DMS53 treated with DMSO at 0.1 percent for 48 hours (cell line): ENCODE data around the gene ATP11A.

Experiments used
- DNase-seq: peaks from one replicate; lab custom pipeline; 2025; ENCODE audit not compliant: unreplicated experiment; lab: John Stamatoyannopoulos, UW

Gene ATP11A

DNA sequence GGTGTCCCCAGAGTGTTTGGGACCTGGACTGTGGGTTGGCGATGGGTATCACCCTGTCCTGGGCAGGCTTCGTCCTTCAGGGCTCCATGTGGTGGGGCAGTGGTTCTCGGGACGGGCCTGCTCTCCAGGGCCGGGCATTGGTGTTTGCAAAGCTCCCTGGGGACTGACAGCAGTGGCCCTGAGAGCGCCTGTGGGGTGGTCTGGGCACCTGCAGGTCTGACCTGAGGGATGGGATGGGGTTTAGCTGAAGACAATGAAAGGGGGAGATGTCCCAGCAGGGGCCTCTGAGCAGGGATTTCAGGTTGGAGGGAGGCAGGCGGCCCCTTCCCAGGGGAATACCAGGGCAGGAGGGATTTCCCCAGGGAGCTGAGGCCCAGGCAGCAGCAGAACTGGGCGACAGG, 210.9 kb downstream of the ATP11A start:
- no peak for DNase-seq

DNA sequence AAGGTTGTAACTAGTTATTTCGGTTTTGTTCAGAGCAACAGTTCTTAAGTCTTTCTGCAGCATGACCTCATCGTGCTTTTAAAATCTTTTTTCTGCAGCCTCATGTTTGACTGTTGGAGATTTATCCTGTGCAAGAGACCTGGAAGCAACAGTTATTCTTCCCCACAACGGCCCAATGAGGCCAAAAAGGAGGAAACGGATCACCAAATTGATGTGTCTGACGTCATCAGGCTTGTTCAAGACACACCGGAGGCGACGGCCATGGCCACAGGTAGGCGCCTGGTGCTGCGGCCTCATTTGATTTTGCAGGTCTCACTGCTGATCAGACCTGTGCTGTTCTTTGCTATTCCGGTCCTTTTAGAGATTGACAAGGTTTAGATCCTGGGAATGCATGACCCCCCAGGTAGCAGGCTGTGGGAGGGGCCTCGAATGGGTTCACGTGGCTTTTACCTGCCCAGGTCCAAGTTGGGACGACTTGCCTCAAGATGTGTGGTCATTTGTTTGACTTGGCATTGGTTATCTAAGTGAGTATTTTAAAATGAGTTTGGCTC, 212.3 kb downstream of the ATP11A start:
- DNase-seq: no peak

GRCh38 chr13:112902669-112903068, 212.8 kb downstream of the ATP11A start:
- DNase-seq: no peak

GRCh38 chr13:112903071-112903577, 213.3 kb downstream of the ATP11A start:
- no peak for DNase-seq

DNA sequence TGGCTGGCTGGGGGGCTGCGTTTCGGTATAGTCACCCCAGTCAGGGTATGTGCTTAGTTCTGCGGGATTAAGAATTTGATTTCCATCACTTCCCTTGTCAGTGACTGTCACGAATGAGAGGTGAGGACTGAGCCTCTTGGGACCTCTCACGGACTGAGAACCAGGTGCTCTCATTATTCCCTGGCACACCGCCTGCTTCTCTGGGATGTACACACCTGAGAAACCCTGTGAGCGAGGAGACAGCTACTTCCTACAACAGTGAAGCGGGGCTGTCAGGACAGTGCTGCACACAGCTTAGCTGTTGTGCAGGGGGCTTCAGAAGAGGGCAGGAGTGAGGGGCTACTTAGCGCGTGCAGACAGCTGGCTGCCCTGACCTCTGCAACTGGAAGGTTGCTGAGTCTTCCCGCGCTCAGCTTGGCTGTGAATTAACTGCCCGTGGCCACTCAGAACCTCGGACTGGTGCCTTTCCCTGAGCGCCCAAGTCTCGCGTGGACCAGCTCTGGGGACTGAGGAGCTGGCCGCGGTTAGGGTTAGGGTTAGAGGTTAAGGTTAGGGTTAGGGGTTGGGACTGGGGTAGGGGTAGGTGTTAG, 213.9 kb downstream of the ATP11A start:
- DNase-seq: no peak

DNA sequence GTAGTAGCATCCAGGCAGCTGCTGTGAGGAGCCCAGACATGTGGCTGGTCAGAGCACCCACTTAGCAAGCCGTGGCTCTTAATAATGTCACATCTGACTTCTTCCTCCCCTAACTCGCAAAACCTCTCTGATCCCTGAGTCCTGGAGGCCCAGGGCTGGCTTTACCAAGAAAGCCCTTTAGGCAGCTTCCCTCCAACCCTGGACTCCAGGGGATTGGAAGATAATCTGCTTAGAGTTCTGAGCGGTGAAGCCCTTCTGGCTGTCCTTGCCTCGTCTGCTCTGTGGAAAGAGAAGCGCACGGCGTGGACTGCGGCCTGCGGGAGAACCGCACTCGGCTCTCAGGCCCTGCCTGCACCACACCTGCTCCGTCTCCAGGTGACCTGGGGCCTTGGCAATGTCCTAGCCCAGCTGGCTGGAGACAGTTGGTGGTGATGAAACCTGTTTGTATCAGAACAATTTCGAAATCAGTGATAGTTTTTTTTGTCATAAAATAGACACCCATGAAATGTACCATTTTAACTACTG, 214.7 kb downstream of the ATP11A start:
- DNase-seq: no peak

GRCh38 chr13:112905086-112905485, 215.2 kb downstream of the ATP11A start:
- no peak for DNase-seq

DNA sequence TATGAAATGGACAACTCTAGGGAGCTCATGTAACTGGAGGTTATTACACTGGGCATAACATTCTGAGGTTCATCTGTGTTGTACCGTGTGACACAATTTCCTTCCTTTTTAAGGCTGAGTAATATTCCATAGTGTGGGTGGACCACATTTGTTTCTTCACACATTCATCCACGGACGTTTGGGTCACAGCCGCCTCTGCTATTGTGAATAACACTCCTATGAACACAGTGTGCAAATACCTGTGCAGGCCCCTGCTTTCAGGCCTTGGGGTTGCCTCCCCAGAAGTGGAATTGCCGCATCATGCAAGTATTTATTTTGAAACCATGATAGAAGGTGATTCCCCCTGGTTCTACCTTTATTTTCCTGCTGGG, 215.8 kb downstream of the ATP11A start:
- DNase-seq: no peak

- peak; percentile 63 for DNase-seq
Observed at GRCh38 chr13:112905990-112906641, 216.3 kb downstream of the ATP11A start.

- no peak for DNase-seq
Observed at GRCh38 chr13:112907286-112907685, 217.4 kb downstream of the ATP11A start.

- DNase-seq: no peak
Observed at GRCh38 chr13:112907871-112908331, 218.1 kb downstream of the ATP11A start.

DNA sequence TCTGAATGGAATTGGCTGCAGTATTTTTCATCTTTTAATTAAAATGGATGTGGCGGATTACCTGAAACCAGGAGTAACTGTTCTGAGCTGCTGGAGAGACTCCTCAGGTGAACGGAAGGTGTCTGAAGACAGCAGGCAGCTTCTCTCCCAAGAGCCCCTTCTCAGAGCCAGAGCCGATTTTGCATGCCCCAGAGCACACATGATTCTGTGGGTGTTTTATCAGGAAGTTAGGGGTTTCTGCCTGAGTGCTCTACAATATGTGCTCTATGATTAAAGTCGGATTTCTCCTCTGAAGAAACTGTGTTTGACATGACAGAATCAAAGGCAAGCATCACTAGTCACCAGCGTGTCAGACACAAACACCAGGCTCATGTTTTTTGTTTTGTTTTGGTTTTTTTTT, 218.5 kb downstream of the ATP11A start:
- no peak for DNase-seq

DNA sequence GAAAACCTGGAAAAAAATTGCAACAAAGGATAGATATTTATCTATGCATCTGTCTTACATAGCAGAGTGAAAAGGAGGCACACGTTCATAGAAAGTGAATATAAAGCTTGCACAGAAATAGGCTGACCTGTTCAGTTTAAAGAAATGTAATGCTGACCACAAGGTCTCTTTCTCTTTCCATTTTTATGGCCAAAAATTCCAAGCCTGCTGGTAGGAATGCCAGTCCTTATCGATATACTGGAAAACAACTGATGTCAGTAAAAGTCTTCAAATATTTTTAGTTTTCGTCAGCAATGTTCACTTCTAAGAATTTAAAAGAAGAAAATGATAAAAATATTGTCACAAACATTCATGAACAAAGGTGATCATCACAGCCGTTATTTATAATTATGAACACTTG, 220.2 kb downstream of the ATP11A start:
- no peak for DNase-seq

GRCh38 chr13:112910616-112911280, 220.9 kb downstream of the ATP11A start:
- no peak for DNase-seq

GRCh38 chr13:112911285-112911701, 221.5 kb downstream of the ATP11A start:
- no peak for DNase-seq

DNA sequence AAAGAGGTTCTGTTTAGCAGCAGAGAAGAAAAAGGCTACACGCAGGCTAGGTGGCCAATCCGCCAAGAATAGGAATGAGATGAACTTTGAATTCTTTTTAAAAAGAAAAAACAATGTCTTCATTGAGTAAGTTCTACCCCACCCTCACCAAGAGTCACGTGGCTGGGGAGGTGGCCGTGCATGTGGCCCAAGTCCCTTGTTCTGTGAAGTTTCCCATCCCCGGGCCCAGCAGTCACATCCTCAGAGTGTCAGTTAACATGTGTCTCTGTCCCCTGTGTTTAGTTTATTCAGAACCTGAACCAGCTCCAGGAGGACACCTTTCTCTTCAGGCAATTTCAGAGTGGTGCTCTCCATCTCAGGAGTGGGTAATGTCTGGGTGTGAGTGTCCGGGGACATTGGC, 222.0 kb downstream of the ATP11A start:
- no peak for DNase-seq

GRCh38 chr13:112912726-112913440, 223.0 kb downstream of the ATP11A start:
- no peak for DNase-seq

DNA sequence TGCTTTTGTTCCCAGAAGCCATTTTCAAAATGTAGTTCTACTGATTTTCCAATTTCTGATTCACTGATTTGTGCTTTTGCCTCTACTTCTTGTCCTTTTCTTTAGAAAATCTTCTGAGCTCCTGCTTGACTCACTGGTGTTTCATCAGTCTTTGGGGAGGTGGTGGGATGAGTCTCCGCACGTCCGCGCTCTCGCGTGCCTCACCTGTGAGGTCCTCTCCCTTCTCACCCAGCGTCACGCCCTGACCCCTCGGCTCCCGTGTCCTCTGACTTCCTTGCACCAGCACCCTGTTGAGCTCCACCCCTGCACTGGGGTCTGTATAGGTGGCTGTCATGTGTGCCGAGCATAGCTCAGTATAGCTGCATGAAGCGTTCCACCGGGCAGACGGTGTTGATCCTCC, 226.5 kb downstream of the ATP11A start:
- DNase-seq: no peak

DNA sequence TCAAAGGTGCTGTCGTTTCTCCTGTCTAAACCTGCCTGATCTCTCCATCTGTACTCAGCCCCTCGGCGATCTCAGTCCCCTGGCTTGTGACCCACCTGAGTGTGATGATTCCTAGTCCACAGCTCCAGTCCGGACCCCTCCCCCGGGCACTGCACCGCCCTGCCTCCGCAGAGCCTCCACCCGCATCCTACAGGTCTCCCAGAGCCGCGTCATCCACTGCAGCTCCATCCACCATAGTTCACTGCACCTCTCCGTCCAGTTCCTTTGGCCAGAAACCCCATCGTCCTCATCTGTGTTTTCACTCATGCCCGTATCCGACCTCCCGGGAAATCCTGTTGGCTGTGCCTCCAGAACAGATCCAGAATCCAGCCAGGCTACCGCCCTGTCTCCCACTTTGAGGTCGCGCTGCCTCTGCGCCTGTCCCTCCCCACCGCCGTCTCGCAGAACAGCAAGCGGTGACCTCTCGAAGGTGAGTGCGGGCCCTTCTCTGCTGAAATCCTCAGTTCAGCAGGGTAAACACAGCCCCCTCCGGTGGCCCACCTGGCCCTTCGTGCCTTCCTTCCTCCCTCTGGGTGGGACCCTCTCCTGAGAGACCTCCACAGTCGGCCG, 227.3 kb downstream of the ATP11A start:
- no peak for DNase-seq

- DNase-seq: no peak
Observed at GRCh38 chr13:112917737-112918136, 227.9 kb downstream of the ATP11A start.

- no peak for DNase-seq
Observed at GRCh38 chr13:112918266-112918665, 228.4 kb downstream of the ATP11A start.
